ENCODE measurements around the gene HCRT.

- no peak for TF ChIP-seq CTCF (conservative IDR thresholded peaks at IDR 0.05; ENCODE audit: low read depth, low read length)
- TF ChIP-seq EZH2phosphoT487 (IDR thresholded peaks at IDR 0.05; ENCODE audit: borderline replicate concordance, low read length) = no peak
- TF ChIP-seq EZH2 (IDR thresholded peaks at IDR 0.05; ENCODE audit: low read length, unreplicated experiment) = no peak
These were observed 8.1 kb upstream of the HCRT start for GRCh38 chr17:42193216-42193968.
